K562 (cell line): ENCODE data around the gene CLIP4. TPM values are rescaled to one million over a fixed set of nuclear protein-coding genes. Genes with fewer than 3 reads are reported as not detected.

Experiments used
- ATAC-seq: fragments of 200-7000 bp; cut with Tn5 transposase; 3 replicates; pipeline ENCODE4 v1.9.1; 2020; ENCODE audit warnings: moderate library complexity
- BruUV-seq: library from RNA; stranded (reverse); fragments of 400-500 nt; replicated peaks from 2 replicates; lab custom pipeline; 2021; lab: Mats Ljungman, UMichigan
- CTCF ChIA-PET: fragments of 300-600 bp; formaldehyde crosslinking; extraction: SDS; loops from one replicate; lab custom pipeline; 2021; ENCODE audit warnings: low intra/inter-chr PET ratio; lab: Yijun Ruan, JAX
- POLR2A ChIA-PET: fragments of 300-600, 350-650 bp; sonication (Branson Sonifier 250); formaldehyde crosslinking; extraction: SDS; loops from one replicate; lab custom pipeline; 2021; ENCODE audit warnings: antibody characterized with exemption, inconsistent platforms; lab: Yijun Ruan, JAX
- DNase-seq, 4 experiments: peaks; one replicate each; pipeline versions ENCODE4 v3.0.0 to v3.0.0-alpha.2; 2011 to 2018; ENCODE audit warnings: low spot score in 3 of 4, mixed read lengths in 3 of 4; ENCODE audit errors: extremely low read depth in 1 of 4
- FAIRE-seq: peaks from 2 replicates; lab custom pipeline; 2011; peaks lifted over from hg19 to GRCh38; lab: Jason Lieb, UNC
- H2AFZ ChIP-seq: 2 replicates; pipeline ENCODE4 v1.6.0; 2011; ENCODE audit warnings: low read depth, low read length, control low read depth, inconsistent platforms
- H3K27ac ChIP-seq: fragments of 200-600 bp; 3 replicates; pipeline ENCODE4 v1.8.0; 2011; ENCODE audit warnings: low read depth, mild to moderate bottlenecking, control low read depth, inconsistent platforms, low read length, moderate library complexity, mixed read lengths; ENCODE audit errors: extremely low read depth
- H3K27me3 ChIP-seq, 2 experiments: fragments of 300-600 bp in 1 of 2; 2 replicates in 1 of 2; 3 replicates in 1 of 2; pipeline versions ENCODE4 v1.6.0 to v1.8.0; 2011; ENCODE audit warnings: inconsistent platforms in 2 of 2, low read length in 2 of 2, mild to moderate bottlenecking in 1 of 2, mixed read lengths in 1 of 2, moderate library complexity in 1 of 2; ENCODE audit not compliant: control insufficient read depth in 2 of 2, insufficient read depth in 2 of 2
- H3K36me3 ChIP-seq: fragments of 300-600 bp; 3 replicates; pipeline ENCODE4 v1.8.0; 2011; ENCODE audit warnings: mild to moderate bottlenecking, low read length, inconsistent platforms; ENCODE audit not compliant: control insufficient read depth, insufficient read depth
- H3K4me1 ChIP-seq, 2 experiments: fragments of 200-600 bp in 1 of 2; replicated peaks in 1 of 2; 2 replicates in 1 of 2; 3 replicates in 1 of 2; pipeline versions ENCODE4 v1.5.1 to v1.8.0; 2011; ENCODE audit warnings: inconsistent platforms in 2 of 2, low read length in 2 of 2, mild to moderate bottlenecking in 1 of 2, mixed read lengths in 1 of 2, moderate library complexity in 1 of 2; ENCODE audit not compliant: control insufficient read depth in 2 of 2, insufficient read depth in 2 of 2
- H3K4me2 ChIP-seq: 2 replicates; pipeline ENCODE4 v1.6.1; 2011; ENCODE audit warnings: low read length, control low read depth, inconsistent platforms, mixed read lengths; ENCODE audit not compliant: insufficient read depth
- H3K4me3 ChIP-seq: fragments of 200-600 bp; sonication (generic), shearing (Covaris generic); 2 replicates; pipeline ENCODE4 v1.5.1; 2016; ENCODE audit warnings: control low read depth, inconsistent platforms
- H3K79me2 ChIP-seq: fragments of 200-600 bp; 3 replicates; pipeline ENCODE4 v1.8.0; 2011; ENCODE audit warnings: low read length, inconsistent platforms; ENCODE audit not compliant: control insufficient read depth, insufficient read depth
- H3K9ac ChIP-seq, 2 experiments: 2 replicates each; pipeline versions ENCODE4 v1.6.0 to v1.6.1; 2011; ENCODE audit warnings: low read depth in 2 of 2, low read length in 2 of 2, control low read depth in 1 of 2, inconsistent platforms in 1 of 2, mild to moderate bottlenecking in 1 of 2, mixed read lengths in 1 of 2; ENCODE audit not compliant: insufficient read depth in 1 of 2
- H3K9me1 ChIP-seq: one replicate; pipeline ENCODE4 v1.6.0; 2011; ENCODE audit warnings: inconsistent platforms, mild to moderate bottlenecking, low read length, moderate library complexity; ENCODE audit not compliant: control insufficient read depth, insufficient read depth
- H3K9me3 ChIP-seq: replicated peaks from 2 replicates; pipeline ENCODE4 v1.5.1; 2011; ENCODE audit warnings: low read depth, low read length, inconsistent platforms; ENCODE audit not compliant: control insufficient read depth, insufficient read depth
- H4K20me1 ChIP-seq: replicated peaks from 2 replicates; pipeline ENCODE4 v1.6.1; 2011; ENCODE audit warnings: low read length, inconsistent platforms, mixed read lengths; ENCODE audit not compliant: control insufficient read depth, insufficient read depth
- ARID2 ChIP-seq: fragments of 450-650 bp; IDR thresholded peaks from 2 replicates; pipeline ENCODE4 v1.6.1; 2017; ENCODE audit warnings: antibody characterized with exemption, mild to moderate bottlenecking
- DLX4 ChIP-seq: fragments of 250-450 bp; sonication (Bioruptor Pico); IDR thresholded peaks from 2 replicates; pipeline ENCODE4 v1.6.1; 2021; ENCODE audit warnings: mild to moderate bottlenecking
- HDAC6 ChIP-seq: IDR thresholded peaks from 2 replicates; pipeline ENCODE4 v1.6.1; 2012; ENCODE audit warnings: low read depth, mild to moderate bottlenecking, control low read depth, inconsistent platforms, low read length, moderate library complexity
- KDM5B ChIP-seq: fragments of 200-600 bp; sonication (generic); IDR thresholded peaks from 2 replicates; pipeline ENCODE4 v1.6.1; 2012; ENCODE audit warnings: low read depth, mild to moderate bottlenecking, moderate library complexity, low read length, control low read depth, inconsistent platforms; ENCODE audit not compliant: insufficient replicate concordance
- MAZ ChIP-seq, 2 experiments: fragments of 450-650 bp in 1 of 2; sonication (generic) in 1 of 2; formaldehyde crosslinking; IDR thresholded peaks in 1 of 2; conservative IDR thresholded peaks in 1 of 2; 2 replicates each; pipeline versions ENCODE4 v1.4.0 to v1.5.0; 2020; ENCODE audit warnings: mild to moderate bottlenecking in 1 of 2, missing genetic modification reagents in 1 of 2
- MEIS2 ChIP-seq: fragments of 450-650 bp; IDR thresholded peaks from 2 replicates; pipeline ENCODE4 v1.6.1; 2014; ENCODE audit warnings: mild to moderate bottlenecking; ENCODE audit not compliant: partially characterized antibody
- MYC ChIP-seq, 2 experiments: fragments of 250-450 bp in 1 of 2; sonication (Bioruptor Pico) in 1 of 2; IDR thresholded peaks; 2 replicates each; pipeline versions ENCODE4 v1.5.1 to v1.6.1; 2012 to 2021; ENCODE audit warnings: low read depth in 2 of 2, borderline replicate concordance in 1 of 2, improper control_type of control experiment in 1 of 2, low read length in 1 of 2, mild to moderate bottlenecking in 1 of 2, moderate library complexity in 1 of 2
- NFIX ChIP-seq: fragments of 250-450 bp; sonication (Bioruptor Pico); IDR thresholded peaks from 2 replicates; pipeline ENCODE4 v1.4.0; 2020; ENCODE audit warnings: low read depth, mild to moderate bottlenecking, moderate library complexity
- RBM34 ChIP-seq: fragments of 200-400 bp; formaldehyde crosslinking; IDR thresholded peaks from 2 replicates; pipeline ENCODE4 v1.6.1; 2018; ENCODE audit warnings: low read length, borderline replicate concordance; ENCODE audit not compliant: insufficient read depth
- SAFB ChIP-seq: fragments of 200-400 bp; formaldehyde crosslinking; IDR thresholded peaks from 2 replicates; pipeline ENCODE4 v1.6.1; 2017; ENCODE audit warnings: low read depth, low read length, borderline replicate concordance
- SAFB2 ChIP-seq: fragments of 200-400 bp; formaldehyde crosslinking; IDR thresholded peaks from 2 replicates; pipeline ENCODE4 v1.6.1; 2018; ENCODE audit warnings: borderline replicate concordance, low read length, low read depth, moderate library complexity; ENCODE audit not compliant: severe bottlenecking
- SRSF1 ChIP-seq: fragments of 200-400 bp; formaldehyde crosslinking; IDR thresholded peaks from 2 replicates; pipeline ENCODE4 v1.6.1; 2017; ENCODE audit warnings: mild to moderate bottlenecking, low read depth, low read length, moderate library complexity
- SRSF9 ChIP-seq: fragments of 200-400 bp; formaldehyde crosslinking; IDR thresholded peaks from 2 replicates; pipeline ENCODE4 v1.6.1; 2017; ENCODE audit warnings: low read depth, low read length, borderline replicate concordance
- STAT5A ChIP-seq: IDR thresholded peaks from 2 replicates; pipeline ENCODE4 v1.6.1; 2012; ENCODE audit warnings: low read length, inconsistent platforms, borderline replicate concordance
- ZNF134 ChIP-seq: fragments of 250-450 bp; sonication (Bioruptor Pico); conservative IDR thresholded peaks from 2 replicates; pipeline ENCODE4 v1.4.0; 2020
- ZNF212 ChIP-seq: fragments of 450-650 bp; formaldehyde crosslinking; IDR thresholded peaks from 2 replicates; pipeline ENCODE4 v1.4.0; 2020; ENCODE audit warnings: mild to moderate bottlenecking
- ZNF23 ChIP-seq: fragments of 250-450 bp; sonication (Bioruptor Pico); IDR thresholded peaks from 2 replicates; pipeline ENCODE4 v1.4.0; 2020; ENCODE audit warnings: mild to moderate bottlenecking
- ZNF24 ChIP-seq: fragments of 450-650 bp; IDR thresholded peaks from 2 replicates; pipeline ENCODE4 v1.6.1; 2016
- ZNF586 ChIP-seq: fragments of 450-650 bp; formaldehyde crosslinking; conservative IDR thresholded peaks from 2 replicates; pipeline ENCODE4 v1.4.0; 2020; ENCODE audit warnings: mild to moderate bottlenecking, moderate library complexity
- WGBS: fragments of 100-300 bp; shearing (Covaris generic); methylation state at CpG from one replicate; pipeline ENCODE4 v1.1.6; 2016; ENCODE audit warnings: low coverage, mixed read lengths; ENCODE audit not compliant: insufficient coverage; ENCODE audit errors: missing lambda C conversion rate; 5-methylcytosine and 5-hydroxymethylcytosine counted together
- in situ Hi-C: fragments of 300-500 bp; cut with MboI; formaldehyde crosslinking; loops from 4 replicates; pipeline ENCODE4 v1.15.0; 2018; ENCODE audit warnings: inconsistent platforms, mixed read lengths
- intact Hi-C: fragments of 100-400 bp; cut with micrococcal nuclease; formaldehyde crosslinking; loops from 2 replicates; pipeline ENCODE4 v1.14.2; 2022
- polyA plus RNA-seq, 8 experiments: library from polyadenylated mRNA; depleted of rRNA in 4 of 8; stranded (reverse) in 5 of 8; unstranded in 3 of 8; fragments of >200 nt; fragmentation: Nextera tagmentation in 2 of 8; fragmentation: Illumina TruSeq in 1 of 8; extraction: Ambion mirVana in 2 of 8; extraction: Trizol in 1 of 8; gene quantifications; 2 replicates each; pipeline versions ENCODE4 v1.2.1 to v1.2.3, GENCODE V29; 2011 to 2014; ENCODE audit warnings: inconsistent platforms in 1 of 8, missing spikeins in 1 of 8
- total RNA-seq, 7 experiments: library from RNA; depleted of rRNA in 6 of 7; stranded (reverse); fragments of >200 nt in 6 of 7; fragmentation: Illumina TruSeq in 2 of 7; extraction: Trizol in 2 of 7; gene quantifications; 2 replicates each; pipeline versions ENCODE4 v1.2.1 to v1.2.3, GENCODE V29; 2011 to 2021; ENCODE audit warnings: low replicate concordance in 1 of 7
- TF ChIP-seq, protein P1 (sequence below): fragments of 250-450 bp; sonication (Bioruptor Pico); IDR thresholded peaks from 2 replicates; pipeline ENCODE4 v1.5.0; 2021; ENCODE audit warnings: mild to moderate bottlenecking, moderate library complexity

The CLIP4 gene
- total and polyA plus RNA-seq, 9 of the 15 experiments (the other 6 are each of a cell fraction or from before 2014, with no cell fraction given), result 0.03 to 0.38 (median 0.13) TPM; not detected in 5

- Histone ChIP-seq H3K9me3 (no peaks in the 10 kb centered on the region), H3K36me3 (no peaks in the 10 kb centered on the region), H3K9me1 (no peaks in the 10 kb centered on the region), H3K27me3 (peaks cover 0 to 3% of the 10 kb centered on the region in 2 experiments; a peak in 1 of 5 replicates), H3K79me2 (no peaks in the 10 kb centered on the region), H3K9ac (no peak overlapping the region), H3K4me1 (no peaks in the 10 kb centered on the region), H2AFZ (no peak overlapping the region), H3K4me2 (no peak overlapping the region), H4K20me1 (no peaks in the 10 kb centered on the region), H3K27ac (no peak overlapping the region), H3K4me3 (no peak overlapping the region)
- no peak for DNase-seq
- 0% methylated on average over 2 of the region's 2 CpGs for WGBS
- ATAC-seq, result no peak
- intact Hi-C loops, result no loop called here
- TF ChIP-seq STAT5A (no peak), ZNF24 (no peak), SRSF9 (no peak), ARID2 (no peak), HDAC6 (no peak), ZNF586 (CRISPR knock-in tag) (no peak), ZNF134 (no peak), ZNF23 (CRISPR knock-in tag) (no peak), SAFB (no peak), SRSF1 (no peak), SAFB2 (no peak), MYC (IDR thresholded peaks at IDR 0.05; ENCODE audit: low read depth, low read length) (no peak), MYC (CRISPR knock-in tag; IDR thresholded peaks at IDR 0.05; ENCODE audit: borderline replicate concordance, low read depth) (no peak), MEIS2 (no peak), ZNF212 (CRISPR knock-in tag) (no peak), KDM5B (no peak), MAZ (CRISPR knock-in tag; conservative IDR thresholded peaks at IDR 0.05 in 1 of 2, IDR thresholded peaks at IDR 0.05 in 1 of 2) (no peak), DLX4 (no peak), RBM34 (no peak), NFIX (CRISPR knock-in tag) (no peak)
- TF ChIP-seq, protein P1, sequence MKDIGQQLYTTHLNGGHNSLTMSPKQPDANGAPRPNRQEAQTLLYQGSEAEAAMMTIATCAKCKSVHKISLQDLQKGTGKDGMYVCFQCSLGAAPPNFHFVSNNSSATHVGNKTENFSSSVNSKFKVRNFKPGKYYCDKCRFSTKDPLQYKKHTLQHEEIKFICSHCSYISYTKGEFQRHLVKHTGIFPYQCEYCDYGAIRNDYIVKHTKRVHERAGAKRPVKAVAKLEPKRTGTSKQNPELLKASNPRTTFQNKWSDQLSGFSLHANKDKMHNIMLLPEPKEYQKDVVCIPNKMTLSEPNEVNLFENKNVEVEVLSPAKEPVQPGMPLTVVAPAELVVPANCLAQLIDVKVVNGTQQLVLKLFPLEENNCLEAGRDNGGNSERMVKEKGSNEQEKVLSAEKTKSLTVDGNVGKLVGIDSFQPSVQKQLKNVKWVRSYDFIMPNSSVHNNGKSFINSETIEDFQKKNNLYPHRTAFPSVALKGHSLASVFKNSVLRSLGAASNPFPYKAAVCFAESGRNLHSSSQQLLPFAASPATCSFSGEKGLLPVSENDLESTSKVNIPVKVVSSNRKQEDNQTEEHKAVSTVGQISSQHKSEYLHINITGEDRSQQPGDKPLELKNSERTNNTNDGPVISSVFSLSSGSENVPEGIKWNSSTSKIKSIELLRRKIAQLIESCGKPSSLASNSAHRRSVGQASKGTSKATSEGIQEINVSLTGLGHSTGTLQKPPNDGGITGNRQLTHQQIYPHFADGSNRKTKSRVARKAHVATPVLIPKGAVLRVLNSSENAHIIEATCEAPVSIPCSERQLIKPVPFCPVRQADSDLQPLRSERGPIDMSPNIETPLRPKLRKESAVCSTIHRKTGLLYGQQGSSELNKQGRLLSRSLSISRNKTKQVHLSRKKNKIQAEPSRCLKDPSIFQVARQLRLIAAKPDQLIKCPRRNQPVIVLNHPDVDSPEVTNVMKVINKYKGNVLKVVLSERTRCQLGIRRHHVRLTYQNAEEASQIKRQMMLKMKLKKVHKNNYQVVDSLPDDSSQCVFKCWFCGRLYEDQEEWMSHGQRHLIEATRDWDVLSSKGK, result no peak
- ChIA-PET POLR2A (no interaction called here), CTCF (no interaction called here)
- FAIRE-seq, result no peak
- BruUV-seq, result no TSS peak
- in situ Hi-C loops, result no loop called here
These were observed 72.7 kb downstream of the CLIP4 start for GRCh38 chr2:29187926-29188325.
